HepG2 (cell line): Measurements from ENCODE around the gene CYP4F22. TPM values are rescaled to one million over a fixed set of nuclear protein-coding genes. Genes with fewer than 3 reads are reported as not detected.

ENCODE experiments used
- AGO2 ChIP-seq: fragments of 200-400 bp; formaldehyde crosslinking; optimal IDR thresholded peaks from 2 replicates; pipeline ENCODE3; 2017; ENCODE audit warnings: mild to moderate bottlenecking, low read depth, low read length, moderate library complexity
- ELF1 ChIP-seq: sonication (generic); formaldehyde crosslinking; IDR thresholded peaks from 2 replicates; pipeline ENCODE4 v1.4.0; 2020; ENCODE audit warnings: missing genetic modification reagents
- FOXO1 ChIP-seq: sonication (generic); formaldehyde crosslinking; IDR thresholded peaks from 2 replicates; pipeline ENCODE4 v1.4.0; 2020; ENCODE audit warnings: missing genetic modification reagents
- LRRFIP1 ChIP-seq: sonication (generic); formaldehyde crosslinking; conservative IDR thresholded peaks from 2 replicates; pipeline ENCODE4 v1.4.0; 2020; ENCODE audit warnings: missing genetic modification reagents
- MAZ ChIP-seq, 2 experiments: sonication (generic) in 1 of 2; formaldehyde crosslinking in 1 of 2; IDR thresholded peaks; 2 replicates each; pipeline versions ENCODE4 v1.5.0 to v1.6.1; 2012 to 2020; ENCODE audit warnings: low read depth in 2 of 2, mild to moderate bottlenecking in 2 of 2, borderline replicate concordance in 1 of 2, improper control_type of control experiment in 1 of 2, low read length in 1 of 2, missing genetic modification reagents in 1 of 2, moderate library complexity in 1 of 2
- MTERF4 ChIP-seq: sonication (generic); formaldehyde crosslinking; IDR thresholded peaks from 2 replicates; pipeline ENCODE4 v1.8.0; 2023; ENCODE audit warnings: mild to moderate bottlenecking, missing genetic modification reagents
- NCOA5 ChIP-seq: sonication (generic); formaldehyde crosslinking; IDR thresholded peaks from 2 replicates; pipeline ENCODE4 v1.4.0; 2020; ENCODE audit warnings: missing genetic modification reagents
- RAD51 ChIP-seq: fragments of 450-650 bp; IDR thresholded peaks from 2 replicates; pipeline ENCODE4 v1.6.1; 2016; ENCODE audit warnings: borderline replicate concordance
- RFX3 ChIP-seq: IDR thresholded peaks from 2 replicates; pipeline ENCODE4 v1.6.1; 2016; ENCODE audit warnings: missing biosample characterization, missing genetic modification reagents
- TBL1XR1 ChIP-seq: fragments of 150-350 bp; IDR thresholded peaks from 2 replicates; pipeline ENCODE4 v1.6.1; 2014; ENCODE audit warnings: borderline replicate concordance, low read length; ENCODE audit not compliant: partially characterized antibody
- ZFX ChIP-seq: sonication (generic); formaldehyde crosslinking; IDR thresholded peaks from 2 replicates; pipeline ENCODE4 v1.4.0; 2020; ENCODE audit warnings: mild to moderate bottlenecking, low read depth, missing genetic modification reagents, moderate library complexity
- ZNF260 ChIP-seq: sonication (generic); formaldehyde crosslinking; IDR thresholded peaks from 2 replicates; pipeline ENCODE4 v1.4.0; 2020; ENCODE audit warnings: missing genetic modification reagents, low read depth, mild to moderate bottlenecking, borderline replicate concordance
- ZNF337 ChIP-seq: sonication (generic); formaldehyde crosslinking; IDR thresholded peaks from 2 replicates; pipeline ENCODE4 v1.5.1; 2020; ENCODE audit warnings: missing genetic modification reagents, low read depth, mild to moderate bottlenecking, borderline replicate concordance
- ZNF354B ChIP-seq: sonication (generic); formaldehyde crosslinking; IDR thresholded peaks from 2 replicates; pipeline ENCODE4 v1.8.0; 2022; ENCODE audit warnings: mild to moderate bottlenecking, missing genetic modification reagents
- ZNF574 ChIP-seq: sonication (generic); formaldehyde crosslinking; IDR thresholded peaks from 2 replicates; pipeline ENCODE4 v1.4.0; 2020; ENCODE audit warnings: missing genetic modification reagents
- ZNF775 ChIP-seq: sonication (generic); formaldehyde crosslinking; IDR thresholded peaks from 2 replicates; pipeline ENCODE4 v1.4.0; 2020; ENCODE audit warnings: missing genetic modification reagents, mild to moderate bottlenecking, moderate library complexity, borderline replicate concordance
- ZNF83 ChIP-seq: sonication (generic); formaldehyde crosslinking; IDR thresholded peaks from 2 replicates; pipeline ENCODE4 v1.4.0; 2020; ENCODE audit warnings: missing genetic modification reagents, mild to moderate bottlenecking, borderline replicate concordance
- ZSCAN30 ChIP-seq: sonication (generic); formaldehyde crosslinking; IDR thresholded peaks from 2 replicates; pipeline ENCODE4 v1.5.0; 2020; ENCODE audit warnings: mild to moderate bottlenecking, missing genetic modification reagents
- polyA plus RNA-seq, 8 experiments: library from polyadenylated mRNA; depleted of rRNA in 3 of 8; stranded (reverse) in 7 of 8; unstranded in 1 of 8; fragments of >200 nt; fragmentation: Illumina TruSeq in 4 of 8; extraction: Trizol in 4 of 8; gene quantifications; 2 replicates each; pipeline versions ENCODE4 v1.2.1 to v1.2.3, GENCODE V29; 2011 to 2016; ENCODE audit warnings: low read depth in 4 of 8, missing spikeins in 1 of 8, mixed read lengths in 1 of 8; ENCODE audit not compliant: insufficient read depth in 1 of 8
- total RNA-seq, 5 experiments: library from RNA; depleted of rRNA; stranded (reverse); fragments of >200 nt; fragmentation: Illumina TruSeq; extraction: Trizol; gene quantifications; 2 replicates each; pipeline ENCODE4 v1.2.3, GENCODE V29; 2016; ENCODE audit warnings: low read depth in 1 of 5
- TF ChIP-seq, protein P1 (sequence below): sonication (generic); formaldehyde crosslinking; conservative IDR thresholded peaks from 2 replicates; pipeline ENCODE4 v1.4.0; 2020; ENCODE audit warnings: mild to moderate bottlenecking, missing genetic modification reagents, moderate library complexity

The CYP4F22 gene
- total and polyA plus RNA-seq, 2 of the 13 experiments (the other 11 are each of a cell fraction or from before 2014, with no cell fraction given): 0.05 TPM; not detected in 1

GRCh38 chr19:15551293-15552004, 43.1 kb downstream of the CYP4F22 start (continued):
- no peak for TF ChIP-seq ZNF354B (CRISPR knock-in tag)
- no peak for TF ChIP-seq FOXO1 (CRISPR knock-in tag)
- TF ChIP-seq MTERF4 (CRISPR knock-in tag): no peak
- TF ChIP-seq NCOA5 (CRISPR knock-in tag): no peak
- no peak for TF ChIP-seq ZSCAN30
- TF ChIP-seq ZNF775 (CRISPR knock-in tag): no peak
- no peak for TF ChIP-seq ZNF337 (CRISPR knock-in tag)
- TF ChIP-seq ZNF574: no peak
- no peak for TF ChIP-seq TBL1XR1
- TF ChIP-seq MAZ (IDR thresholded peaks at IDR 0.05; ENCODE audit: borderline replicate concordance, low read depth, low read length): no peak
- 0 out of 2 replicates have a peak, but pooled peaks have one; percentile 45 for TF ChIP-seq MAZ (CRISPR knock-in tag; IDR thresholded peaks at IDR 0.05; ENCODE audit: low read depth)
- TF ChIP-seq RFX3 (CRISPR knock-in tag): no peak
- TF ChIP-seq AGO2: no peak
- no peak for TF ChIP-seq ELF1 (CRISPR knock-in tag)
- TF ChIP-seq LRRFIP1 (CRISPR knock-in tag): no peak
- TF ChIP-seq ZNF260: no peak
- TF ChIP-seq ZFX (CRISPR knock-in tag): peak; percentile 29; the same call in 1 of the 2 replicates
- no peak for TF ChIP-seq RAD51
- TF ChIP-seq, protein P1, sequence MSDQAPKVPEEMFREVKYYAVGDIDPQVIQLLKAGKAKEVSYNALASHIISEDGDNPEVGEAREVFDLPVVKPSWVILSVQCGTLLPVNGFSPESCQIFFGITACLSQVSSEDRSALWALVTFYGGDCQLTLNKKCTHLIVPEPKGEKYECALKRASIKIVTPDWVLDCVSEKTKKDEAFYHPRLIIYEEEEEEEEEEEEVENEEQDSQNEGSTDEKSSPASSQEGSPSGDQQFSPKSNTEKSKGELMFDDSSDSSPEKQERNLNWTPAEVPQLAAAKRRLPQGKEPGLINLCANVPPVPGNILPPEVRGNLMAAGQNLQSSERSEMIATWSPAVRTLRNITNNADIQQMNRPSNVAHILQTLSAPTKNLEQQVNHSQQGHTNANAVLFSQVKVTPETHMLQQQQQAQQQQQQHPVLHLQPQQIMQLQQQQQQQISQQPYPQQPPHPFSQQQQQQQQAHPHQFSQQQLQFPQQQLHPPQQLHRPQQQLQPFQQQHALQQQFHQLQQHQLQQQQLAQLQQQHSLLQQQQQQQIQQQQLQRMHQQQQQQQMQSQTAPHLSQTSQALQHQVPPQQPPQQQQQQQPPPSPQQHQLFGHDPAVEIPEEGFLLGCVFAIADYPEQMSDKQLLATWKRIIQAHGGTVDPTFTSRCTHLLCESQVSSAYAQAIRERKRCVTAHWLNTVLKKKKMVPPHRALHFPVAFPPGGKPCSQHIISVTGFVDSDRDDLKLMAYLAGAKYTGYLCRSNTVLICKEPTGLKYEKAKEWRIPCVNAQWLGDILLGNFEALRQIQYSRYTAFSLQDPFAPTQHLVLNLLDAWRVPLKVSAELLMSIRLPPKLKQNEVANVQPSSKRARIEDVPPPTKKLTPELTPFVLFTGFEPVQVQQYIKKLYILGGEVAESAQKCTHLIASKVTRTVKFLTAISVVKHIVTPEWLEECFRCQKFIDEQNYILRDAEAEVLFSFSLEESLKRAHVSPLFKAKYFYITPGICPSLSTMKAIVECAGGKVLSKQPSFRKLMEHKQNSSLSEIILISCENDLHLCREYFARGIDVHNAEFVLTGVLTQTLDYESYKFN (CRISPR knock-in tag): no peak
- TF ChIP-seq ZNF83 (CRISPR knock-in tag): no peak
